HAP-1 (cell line): ENCODE measurements around the gene ETFA.

Experiments
- DNase-seq, 2 experiments: peaks; one replicate each; pipeline ENCODE4 v3.0.0-alpha.2; 2016 to 2020; ENCODE audit warnings: low spot score in 2 of 2
- H3K27me3 ChIP-seq: fragments of 250-450 bp; sonication (Bioruptor Pico); 2 replicates; pipeline ENCODE4 v1.5.1; 2020; ENCODE audit warnings: low read depth, mild to moderate bottlenecking, moderate library complexity
- H3K36me3 ChIP-seq: fragments of 250-450 bp; sonication (Bioruptor Pico); replicated peaks from 2 replicates; pipeline ENCODE4 v1.5.1; 2020; ENCODE audit warnings: mild to moderate bottlenecking
- H3K4me1 ChIP-seq: fragments of 250-450 bp; sonication (Bioruptor Pico); 2 replicates; pipeline ENCODE4 v1.5.1; 2020; ENCODE audit warnings: mild to moderate bottlenecking
- H3K4me3 ChIP-seq: fragments of 250-450 bp; sonication (Bioruptor Pico); 2 replicates; pipeline ENCODE4 v1.5.1; 2020; ENCODE audit warnings: mild to moderate bottlenecking, moderate library complexity
- H3K9me3 ChIP-seq: fragments of 250-450 bp; sonication (Bioruptor Pico); 2 replicates; pipeline ENCODE4 v1.5.1; 2020; ENCODE audit warnings: mild to moderate bottlenecking, moderate library complexity
- in situ Hi-C: fragments of 300-500 bp; cut with MboI; formaldehyde crosslinking; loops from 3 replicates; pipeline ENCODE4 v1.14.3; 2020; ENCODE audit warnings: low sequenced_read_pairs, inconsistent platforms, mixed read lengths

Gene ETFA

GRCh38 chr15:76258460-76258859, 52.8 kb downstream of the ETFA start:
- Histone ChIP-seq H3K27me3 (no peaks in the 10 kb centered on the region), H3K4me1 (peaks cover 20% of the 10 kb centered on the region), H3K4me3 (no peak overlapping the region), H3K36me3 (peaks cover 41% of the 10 kb centered on the region), H3K9me3 (no peaks in the 10 kb centered on the region)
- in situ Hi-C loops, result no loop called here
- no peak for DNase-seq

GRCh38 chr15:76253691-76254473, 57.4 kb downstream of the ETFA start:
- peaks cover 7% of the 10 kb centered on the region; the same call in 1 of the 2 replicates for H3K36me3 ChIP-seq
- H3K9me3 ChIP-seq, result no peaks in the 10 kb centered on the region
- H3K27me3 ChIP-seq, result no peaks in the 10 kb centered on the region
- in situ Hi-C loops, result no loop called here
- no peak overlapping the region for H3K4me3 ChIP-seq
- peak; percentile 62 to 76 for DNase-seq
- H3K4me1 ChIP-seq, result peaks cover 22% of the 10 kb centered on the region

- Histone ChIP-seq H3K4me3 (no peak overlapping the region), H3K36me3 (peaks cover 7% of the 10 kb centered on the region; the same call in 1 of the 2 replicates), H3K9me3 (no peaks in the 10 kb centered on the region), H3K4me1 (peaks cover 22% of the 10 kb centered on the region), H3K27me3 (no peaks in the 10 kb centered on the region)
- in situ Hi-C loops, result no loop called here
- DNase-seq, result no peak
Observed at GRCh38 chr15:76252249-76252648, 59.0 kb downstream of the ETFA start.

- Histone ChIP-seq H3K9me3 (no peaks in the 10 kb centered on the region), H3K27me3 (no peaks in the 10 kb centered on the region), H3K36me3 (peaks cover 7% of the 10 kb centered on the region; the same call in 1 of the 2 replicates), H3K4me1 (peaks cover 22% of the 10 kb centered on the region), H3K4me3 (no peak overlapping the region)
- in situ Hi-C loops, result no loop called here
- DNase-seq, result no peak
Observed at GRCh38 chr15:76251717-76252116, 59.6 kb downstream of the ETFA start.

- Histone ChIP-seq H3K9me3 (no peaks in the 10 kb centered on the region), H3K4me3 (no peak overlapping the region), H3K4me1 (peaks cover 17% of the 10 kb centered on the region), H3K36me3 (no peaks in the 10 kb centered on the region; the same call in 1 of the 2 replicates), H3K27me3 (no peaks in the 10 kb centered on the region)
- in situ Hi-C loops, result no loop called here
- peak in 1 of 2 experiments; percentile 74 for DNase-seq
Observed at GRCh38 chr15:76245072-76245610, 66.1 kb downstream of the ETFA start.

- no peak for DNase-seq
Observed at GRCh38 chr15:76239786-76240185, 71.5 kb downstream of the ETFA start.

GRCh38 chr15:76236350-76236749, 74.9 kb downstream of the ETFA start:
- no peaks in the 10 kb centered on the region for H3K27me3 ChIP-seq
- no peaks in the 10 kb centered on the region for H3K9me3 ChIP-seq
- DNase-seq, result no peak
- H3K4me3 ChIP-seq, result no peak overlapping the region
- H3K36me3 ChIP-seq, result no peaks in the 10 kb centered on the region; the same call in none of the 2 replicates
- H3K4me1 ChIP-seq, result peaks cover 20% of the 10 kb centered on the region
- in situ Hi-C loops, result loop anchor here (5.0 kb wide), 1 partner anchor 96 kb away; no protein-coding TSS in a partner anchor

More at GRCh38 chr15:76239786-76240185, 71.5 kb downstream of the ETFA start:
- no peaks in the 10 kb centered on the region for H3K9me3 ChIP-seq
- H3K4me1 ChIP-seq, result peaks cover 14% of the 10 kb centered on the region
- in situ Hi-C loops, result loop anchor here (5.0 kb wide), 1 partner anchor 93 kb away; no protein-coding TSS in a partner anchor
- no peaks in the 10 kb centered on the region for H3K27me3 ChIP-seq
- no peak overlapping the region for H3K4me3 ChIP-seq
- no peaks in the 10 kb centered on the region; the same call in 1 of the 2 replicates for H3K36me3 ChIP-seq

- in situ Hi-C loops, result loop anchor here (5.0 kb wide), 1 partner anchor 97 kb away; no protein-coding TSS in a partner anchor
Observed at GRCh38 chr15:76235186-76235826, 76.0 kb downstream of the ETFA start.

GRCh38 chr15:76234337-76234889, 76.9 kb downstream of the ETFA start:
- Histone ChIP-seq H3K36me3 (peaks cover 10% of the 10 kb centered on the region), H3K4me3 (no peak overlapping the region), H3K4me1 (peaks cover 18% of the 10 kb centered on the region), H3K27me3 (no peaks in the 10 kb centered on the region), H3K9me3 (no peaks in the 10 kb centered on the region)
- DNase-seq, result peak; percentile 89 to 100
- in situ Hi-C loops, result no loop called here

More at GRCh38 chr15:76235186-76235826, 76.0 kb downstream of the ETFA start:
- DNase-seq, result peak; percentile 47 to 96
- Histone ChIP-seq H3K36me3 (peaks cover 6% of the 10 kb centered on the region), H3K27me3 (no peaks in the 10 kb centered on the region), H3K4me1 (peaks cover 20% of the 10 kb centered on the region), H3K4me3 (no peak overlapping the region), H3K9me3 (no peaks in the 10 kb centered on the region)

GRCh38 chr15:76233921-76234320, 77.3 kb downstream of the ETFA start:
- peak in 1 of 2 experiments; percentile 45 for DNase-seq
- Histone ChIP-seq H3K4me1 (peaks cover 18% of the 10 kb centered on the region), H3K27me3 (no peaks in the 10 kb centered on the region), H3K4me3 (no peak overlapping the region), H3K36me3 (peaks cover 10% of the 10 kb centered on the region), H3K9me3 (no peaks in the 10 kb centered on the region)
- in situ Hi-C loops, result no loop called here

GRCh38 chr15:76229266-76229665, 82.0 kb downstream of the ETFA start:
- in situ Hi-C loops, result no loop called here
- H3K4me3 ChIP-seq, result no peak overlapping the region
- H3K36me3 ChIP-seq, result peaks cover 29% of the 10 kb centered on the region
- H3K27me3 ChIP-seq, result no peaks in the 10 kb centered on the region
- peaks cover 8% of the 10 kb centered on the region for H3K4me1 ChIP-seq
- DNase-seq, result no peak
- no peaks in the 10 kb centered on the region for H3K9me3 ChIP-seq

GRCh38 chr15:76223521-76223920, 87.7 kb downstream of the ETFA start:
- no peak for DNase-seq
- no peaks in the 10 kb centered on the region for H3K9me3 ChIP-seq
- H3K36me3 ChIP-seq, result peaks cover 27% of the 10 kb centered on the region
- H3K4me3 ChIP-seq, result no peak overlapping the region
- no peaks in the 10 kb centered on the region for H3K27me3 ChIP-seq
- in situ Hi-C loops, result no loop called here
- H3K4me1 ChIP-seq, result no peaks in the 10 kb centered on the region

- H3K27me3 ChIP-seq, result no peaks in the 10 kb centered on the region
- no peaks in the 10 kb centered on the region for H3K4me1 ChIP-seq
- DNase-seq, result no peak
- H3K36me3 ChIP-seq, result peaks cover 22% of the 10 kb centered on the region
- H3K4me3 ChIP-seq, result no peak overlapping the region
- no peaks in the 10 kb centered on the region for H3K9me3 ChIP-seq
- in situ Hi-C loops, result no loop called here
Observed at GRCh38 chr15:76222159-76222558, 89.1 kb downstream of the ETFA start.
